Mesothelial cell of epicardium (in vitro differentiated cells): Measurements from ENCODE around the gene FMN2. TPM values are rescaled to one million over a fixed set of nuclear protein-coding genes. Genes with fewer than 3 reads are reported as not detected.

Experiments used
- DNase-seq, 2 experiments: peaks; one replicate each; pipeline ENCODE4 v3.0.0; 2021; ENCODE audit warnings: low spot score in 2 of 2; ENCODE audit not compliant: unreplicated experiment in 2 of 2
- H3K27ac Mint-ChIP-seq: 2 replicates; pipeline ENCODE4 v1.8.0; 2021; ENCODE audit warnings: mixed read lengths
- H3K27me3 Mint-ChIP-seq: 2 replicates; pipeline ENCODE4 v1.8.0; 2021; ENCODE audit warnings: low read depth, mixed read lengths
- H3K36me3 Mint-ChIP-seq: 2 replicates; pipeline ENCODE4 v1.8.0; 2021; ENCODE audit warnings: mixed read lengths
- H3K4me1 Mint-ChIP-seq: 2 replicates; pipeline ENCODE4 v1.8.0; 2021; ENCODE audit warnings: mixed read lengths
- H3K4me3 Mint-ChIP-seq: 2 replicates; pipeline ENCODE4 v1.8.0; 2021; ENCODE audit warnings: mild to moderate bottlenecking, moderate library complexity, mixed read lengths
- H3K9me3 Mint-ChIP-seq: 2 replicates; pipeline ENCODE4 v1.8.0; 2021; ENCODE audit warnings: mixed read lengths
- CTCF ChIP-seq: fragments of 200-600 bp; sonication (generic); IDR thresholded peaks from one replicate; pipeline ENCODE4 v1.5.0; 2021; ENCODE audit warnings: antibody characterized with exemption; ENCODE audit not compliant: unreplicated experiment
- total RNA-seq: library from RNA; stranded (reverse); gene quantifications from 3 replicates; pipeline ENCODE4 v1.2.1, GENCODE V29; 2021

FMN2 gene
- total RNA-seq, 1 donor from 2014 or later = 0.54 TPM

DNA sequence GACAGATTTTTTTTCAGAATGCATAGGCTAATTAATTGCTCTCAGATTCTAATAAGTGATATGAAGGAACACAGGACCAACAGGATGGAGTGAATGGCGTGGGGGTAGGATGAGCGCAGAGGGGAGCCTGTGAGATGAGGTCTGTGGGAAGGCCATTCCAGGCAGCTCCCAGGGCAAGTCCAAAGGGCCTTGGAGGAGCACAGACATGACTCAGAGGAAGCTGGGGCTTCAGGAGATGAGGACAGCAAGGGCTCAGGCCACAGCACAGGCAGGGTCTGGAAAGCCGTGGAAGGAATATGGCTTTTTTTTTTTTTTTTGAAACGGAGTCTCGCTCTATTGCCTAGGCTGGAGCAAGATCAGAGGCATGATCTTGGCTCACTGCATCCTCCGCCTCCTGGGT is 35.1 kb downstream of the FMN2 start:
- TF ChIP-seq CTCF = no peak
- DNase-seq = no peak
- Mint-ChIP-seq H3K4me3 (no peak overlapping the region), H3K4me1 (no peaks in the 10 kb centered on the region), H3K27me3 (peaks cover 25% of the 10 kb centered on the region), H3K27ac (no peak overlapping the region), H3K36me3 (no peaks in the 10 kb centered on the region), H3K9me3 (no peaks in the 10 kb centered on the region)

- TF ChIP-seq CTCF = no peak
- Mint-ChIP-seq H3K9me3 (peaks cover 4% of the 10 kb centered on the region), H3K27me3 (peaks cover 37% of the 10 kb centered on the region), H3K36me3 (no peaks in the 10 kb centered on the region), H3K4me1 (no peaks in the 10 kb centered on the region), H3K4me3 (no peak overlapping the region), H3K27ac (no peak overlapping the region)
- no peak for DNase-seq
Measured at GRCh38 chr1:240128366-240128765, 36.7 kb downstream of the FMN2 start.

- Mint-ChIP-seq H3K4me1 (no peaks in the 10 kb centered on the region), H3K36me3 (no peaks in the 10 kb centered on the region), H3K27ac (no peak overlapping the region), H3K4me3 (no peak overlapping the region), H3K27me3 (peaks cover 36% of the 10 kb centered on the region), H3K9me3 (peaks cover 4% of the 10 kb centered on the region)
- no peak for TF ChIP-seq CTCF
- no peak for DNase-seq
Measured at GRCh38 chr1:240134113-240134512, 42.4 kb downstream of the FMN2 start.

DNA sequence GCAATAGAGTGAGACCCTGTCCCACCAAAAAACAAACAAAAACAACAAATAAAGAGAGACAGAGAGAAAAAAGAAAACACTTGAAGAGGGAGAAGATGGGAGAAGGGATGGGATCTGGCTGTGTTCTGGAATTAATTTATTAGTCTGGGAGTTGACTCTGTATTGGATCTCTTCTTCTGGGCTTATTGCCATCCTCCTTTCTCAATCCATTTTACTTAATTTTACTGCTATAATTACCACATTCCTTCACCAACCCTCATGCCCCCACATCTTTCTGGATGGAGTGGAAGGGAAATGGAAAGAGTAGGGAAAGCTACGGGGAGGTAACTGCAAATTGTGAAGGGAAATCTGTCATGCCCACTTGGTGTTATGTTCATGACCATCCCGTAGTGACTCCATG is 42.9 kb downstream of the FMN2 start:
- H3K36me3 Mint-ChIP-seq = no peaks in the 10 kb centered on the region

DNA sequence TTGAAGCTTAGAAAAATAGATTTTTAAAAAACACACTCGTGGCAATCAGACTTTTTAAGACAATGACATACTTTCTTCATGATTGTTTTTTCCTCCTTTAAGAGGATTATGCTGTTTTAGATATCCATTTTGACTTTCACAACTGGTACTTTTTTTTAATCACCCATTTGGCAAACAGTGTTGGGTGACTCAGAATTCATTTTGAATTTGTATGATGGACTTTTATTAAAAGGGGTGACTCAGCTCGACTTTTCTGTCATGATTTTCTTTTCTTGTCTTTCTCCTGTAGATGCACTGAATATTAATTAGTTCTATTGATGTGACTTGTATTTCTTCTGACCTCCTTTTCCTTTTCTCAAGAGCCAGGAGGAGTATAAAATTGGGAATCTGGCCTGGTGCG is 44.7 kb downstream of the FMN2 start:
- Mint-ChIP-seq H3K27me3 (peaks cover 39% of the 10 kb centered on the region), H3K4me3 (no peak overlapping the region), H3K36me3 (no peaks in the 10 kb centered on the region), H3K27ac (no peak overlapping the region), H3K9me3 (peaks cover 4% of the 10 kb centered on the region), H3K4me1 (peaks cover 5% of the 10 kb centered on the region)
- no peak for TF ChIP-seq CTCF
- DNase-seq = no peak

More for the DNA sequence above, 42.9 kb downstream of the FMN2 start:
- no peak overlapping the region for H3K4me3 Mint-ChIP-seq
- no peak for TF ChIP-seq CTCF
- peaks cover 41% of the 10 kb centered on the region for H3K27me3 Mint-ChIP-seq
- DNase-seq = no peak
- peaks cover 4% of the 10 kb centered on the region for H3K4me1 Mint-ChIP-seq
- H3K27ac Mint-ChIP-seq = no peak overlapping the region
- peaks cover 4% of the 10 kb centered on the region for H3K9me3 Mint-ChIP-seq

GRCh38 chr1:240138867-240139266 is 47.2 kb downstream of the FMN2 start:
- no peak for TF ChIP-seq CTCF
- DNase-seq = no peak
- H3K9me3 Mint-ChIP-seq = no peaks in the 10 kb centered on the region

More at GRCh38 chr1:240138867-240139266, 47.2 kb downstream of the FMN2 start:
- H3K4me3 Mint-ChIP-seq = no peak overlapping the region
- peaks cover 5% of the 10 kb centered on the region for H3K4me1 Mint-ChIP-seq
- H3K36me3 Mint-ChIP-seq = no peaks in the 10 kb centered on the region
- H3K27me3 Mint-ChIP-seq = peaks cover 28% of the 10 kb centered on the region
- no peak overlapping the region for H3K27ac Mint-ChIP-seq
